GM21447 (cell line): ENCODE data around the gene SEC63.
"Not testable (repeated sequence)": the region's sequence is repeated elsewhere in the genome, so short reads cannot be mapped to it uniquely, and the experiment has no call there.

Experiments
- ATAC-seq: cut with Tn5 transposase; IDR thresholded peaks from one replicate; pipeline ENCODE4 v1.9.1; 2021; ENCODE audit not compliant: unreplicated experiment

The SEC63 gene

DNA sequence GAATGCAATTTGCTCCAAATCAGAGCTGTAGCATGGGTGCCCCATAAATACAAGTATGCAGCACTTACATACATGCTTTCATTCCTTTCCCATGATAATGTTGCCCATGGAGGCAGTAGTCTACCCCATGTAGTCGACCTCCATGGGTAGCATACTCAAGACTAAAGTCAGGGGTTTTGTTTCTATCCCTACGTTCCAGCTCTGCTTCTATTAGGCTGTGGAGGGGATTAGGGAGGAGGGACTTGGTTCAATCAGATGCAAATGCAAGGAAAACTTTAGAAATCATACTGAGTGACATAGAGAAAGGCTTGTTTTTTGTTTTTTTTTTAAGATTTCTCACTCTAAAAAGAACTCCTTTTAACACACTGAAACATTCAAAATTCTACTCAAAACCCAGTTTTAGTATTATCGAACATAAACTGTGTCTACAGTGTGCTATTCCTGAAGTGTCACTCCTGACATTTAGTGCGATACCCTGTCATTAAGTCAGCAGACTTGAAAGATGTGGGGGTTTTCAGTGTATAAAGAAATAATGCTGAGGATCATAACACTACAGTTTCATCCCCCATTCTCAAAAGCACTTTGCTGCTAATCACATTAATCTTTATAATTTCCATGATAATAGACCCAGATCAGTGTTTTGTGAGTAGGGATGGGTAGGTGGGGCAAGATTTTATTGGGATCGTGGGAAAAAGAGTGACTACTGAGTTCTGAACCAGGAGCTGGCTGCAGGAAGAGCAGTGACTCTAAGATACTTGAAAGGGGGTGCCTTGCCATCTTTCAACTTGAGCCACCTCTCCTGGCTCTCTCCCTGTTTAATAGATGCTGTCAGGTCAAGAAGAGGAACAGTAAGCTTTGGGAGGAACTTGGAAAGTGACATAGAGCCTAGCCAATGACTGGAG lies 93.5 kb downstream of the SEC63 start:
- no peak for ATAC-seq

DNA sequence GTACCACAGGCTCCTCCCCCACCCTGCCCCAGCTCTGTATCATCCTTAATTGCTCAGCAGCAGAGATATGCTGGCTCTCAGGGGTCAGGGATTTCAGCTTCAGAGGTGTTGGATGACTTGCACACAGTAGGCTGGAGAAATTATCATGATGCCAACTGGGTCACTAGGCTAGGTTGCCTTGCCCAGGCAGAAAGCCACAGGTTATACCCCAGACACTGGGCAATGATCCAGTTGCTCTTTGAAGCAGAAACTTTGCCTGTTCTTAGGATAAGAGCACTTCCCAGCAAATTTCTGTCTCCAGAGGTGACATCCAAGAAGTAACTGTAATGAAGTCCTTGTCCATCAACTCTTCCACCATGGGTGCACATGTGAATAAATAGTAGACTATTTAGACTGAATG lies 95.6 kb downstream of the SEC63 start:
- no peak for ATAC-seq

- ATAC-seq: not testable (repeated sequence)
These were observed 97.0 kb downstream of the SEC63 start for GRCh38 chr6:107860963-107861362.

- not testable (repeated sequence) for ATAC-seq
These were observed 97.9 kb downstream of the SEC63 start for GRCh38 chr6:107860144-107860543.

DNA sequence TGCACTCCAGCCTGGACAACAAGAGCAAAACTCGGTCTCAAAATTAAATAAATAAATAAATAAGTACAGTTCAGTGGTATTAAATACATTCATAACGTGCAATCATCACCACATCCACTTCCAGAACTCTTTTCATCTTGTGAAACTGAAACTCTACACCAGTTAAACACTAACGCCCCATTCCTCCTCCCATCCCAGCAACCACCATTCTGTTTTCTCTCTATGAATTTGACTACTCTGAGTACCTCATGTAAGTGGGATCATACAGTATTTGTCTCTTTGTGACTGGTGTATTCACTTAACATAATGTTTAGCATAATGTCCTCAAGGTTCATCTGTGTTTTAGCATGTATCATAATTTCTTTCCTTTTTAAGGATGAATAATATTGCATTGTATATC lies 104.8 kb downstream of the SEC63 start:
- no peak for ATAC-seq

DNA sequence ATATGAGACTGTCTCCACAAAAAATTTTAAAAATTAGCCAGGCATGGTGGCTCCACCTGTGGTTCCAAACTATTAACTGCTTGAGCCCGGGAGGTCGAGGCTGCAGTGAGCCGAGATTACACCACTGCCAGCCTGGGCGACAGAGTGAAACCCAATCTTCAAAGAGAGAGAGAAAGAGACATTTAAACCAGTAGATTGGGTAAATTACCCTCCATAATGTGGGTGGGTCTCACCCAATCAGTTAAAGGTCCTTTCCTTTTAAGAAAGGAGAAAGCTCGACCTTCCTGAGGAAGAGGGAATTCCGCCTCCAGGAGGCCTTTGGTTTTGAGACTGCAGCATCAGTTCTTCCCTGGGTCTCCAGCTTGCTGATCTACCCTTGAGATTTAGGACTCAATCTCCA lies 108.7 kb downstream of the SEC63 start:
- no peak for ATAC-seq

DNA sequence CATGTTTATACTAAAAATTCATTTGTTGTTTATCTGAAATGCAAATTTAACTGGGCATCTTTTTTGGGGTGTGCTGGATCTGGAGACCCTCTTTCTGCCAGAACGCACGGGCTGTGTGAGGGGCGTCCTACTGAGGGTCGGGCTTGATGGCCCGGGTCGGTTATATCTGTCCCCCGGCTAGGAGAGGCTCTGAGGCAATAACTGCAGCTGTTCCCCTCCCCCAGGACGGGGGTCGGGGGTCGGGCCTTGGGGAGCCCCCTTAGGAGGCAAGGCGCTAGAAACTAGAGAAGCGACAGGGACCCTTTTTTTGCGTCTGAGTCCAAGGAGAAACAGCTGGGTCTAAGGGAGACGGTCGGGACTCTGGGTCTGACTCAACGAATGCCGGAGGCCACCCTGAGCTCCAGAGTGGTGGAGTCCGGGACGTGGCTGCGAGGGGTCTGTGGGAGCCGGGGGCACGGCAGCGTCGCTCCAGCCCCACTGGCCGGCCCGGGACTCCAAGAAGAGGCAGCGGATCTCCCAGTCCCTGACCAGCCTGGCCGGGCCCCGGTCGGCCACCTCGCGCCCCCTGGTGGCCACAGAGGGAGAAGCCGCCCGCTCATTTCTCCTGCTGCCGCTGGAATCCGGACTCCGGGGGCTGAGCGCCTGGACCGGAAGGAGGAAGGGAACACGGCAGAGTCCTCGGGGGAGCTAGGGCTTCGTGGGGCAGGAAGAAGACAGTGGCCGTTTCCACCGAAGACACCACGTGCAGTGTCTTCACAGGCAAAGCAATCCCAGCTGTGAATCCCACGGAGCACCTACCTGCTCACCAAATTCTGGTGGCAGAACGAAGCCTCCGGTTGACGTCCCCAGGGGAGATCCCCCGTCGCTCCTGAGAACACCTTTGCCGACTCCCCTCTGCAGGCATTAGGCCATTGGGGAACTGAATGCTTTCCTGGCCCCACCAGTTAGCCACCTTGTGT lies 109.9 kb downstream of the SEC63 start:
- ATAC-seq: peak; percentile 60

DNA sequence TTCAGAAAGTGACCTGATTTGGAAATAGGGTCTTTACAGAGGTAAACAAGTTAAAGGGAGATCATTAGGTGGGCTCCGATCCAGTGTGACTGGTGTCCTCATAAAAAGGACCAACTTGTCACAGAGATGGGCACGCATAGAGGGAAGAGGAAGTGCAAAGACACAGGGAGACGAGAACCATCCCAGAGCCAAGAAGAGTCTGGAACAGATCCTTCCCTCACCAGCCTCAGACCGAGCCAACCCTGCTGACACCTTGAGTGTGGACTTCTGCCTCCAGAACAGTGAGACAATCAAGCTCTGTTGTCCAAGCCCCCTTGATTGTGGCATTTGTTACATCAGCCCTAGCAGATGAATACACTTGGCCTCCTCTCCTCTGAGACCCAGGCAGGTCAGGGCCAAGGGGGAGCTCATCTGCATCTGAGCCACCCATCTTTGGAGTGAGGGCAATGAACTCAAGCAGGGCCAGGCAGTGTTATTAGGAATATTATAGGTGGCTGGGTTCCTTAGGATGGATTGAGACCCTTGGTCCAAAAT lies 111.7 kb downstream of the SEC63 start:
- no peak for ATAC-seq

GRCh38 chr6:107845777-107846176 lies 112.2 kb downstream of the SEC63 start:
- ATAC-seq: no peak

- no peak for ATAC-seq
These were observed 114.6 kb downstream of the SEC63 start for GRCh38 chr6:107843400-107843799.

DNA sequence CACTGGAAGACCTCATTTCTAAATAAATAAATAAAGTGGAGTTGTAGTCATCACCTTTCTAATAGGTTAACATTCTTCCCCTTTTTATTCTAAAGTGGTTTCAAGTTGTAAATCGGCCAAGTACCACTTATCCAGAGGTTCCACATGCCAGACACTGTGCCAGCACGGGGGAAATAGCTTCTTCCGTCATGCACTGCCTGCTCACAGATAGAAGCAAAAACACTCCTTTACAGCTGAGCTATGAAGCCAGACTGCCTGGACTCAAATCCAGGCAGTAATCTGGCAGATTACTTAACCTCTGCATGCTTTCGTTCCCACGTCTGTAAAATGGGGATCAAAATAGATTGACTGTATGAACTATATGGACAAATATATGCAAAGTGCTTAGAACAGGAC lies 116.7 kb downstream of the SEC63 start:
- ATAC-seq: no peak

- ATAC-seq: no peak
These were observed 117.3 kb downstream of the SEC63 start for GRCh38 chr6:107840636-107841274.

- ATAC-seq: no peak
These were observed 124.9 kb downstream of the SEC63 start for GRCh38 chr6:107833136-107833535.

DNA sequence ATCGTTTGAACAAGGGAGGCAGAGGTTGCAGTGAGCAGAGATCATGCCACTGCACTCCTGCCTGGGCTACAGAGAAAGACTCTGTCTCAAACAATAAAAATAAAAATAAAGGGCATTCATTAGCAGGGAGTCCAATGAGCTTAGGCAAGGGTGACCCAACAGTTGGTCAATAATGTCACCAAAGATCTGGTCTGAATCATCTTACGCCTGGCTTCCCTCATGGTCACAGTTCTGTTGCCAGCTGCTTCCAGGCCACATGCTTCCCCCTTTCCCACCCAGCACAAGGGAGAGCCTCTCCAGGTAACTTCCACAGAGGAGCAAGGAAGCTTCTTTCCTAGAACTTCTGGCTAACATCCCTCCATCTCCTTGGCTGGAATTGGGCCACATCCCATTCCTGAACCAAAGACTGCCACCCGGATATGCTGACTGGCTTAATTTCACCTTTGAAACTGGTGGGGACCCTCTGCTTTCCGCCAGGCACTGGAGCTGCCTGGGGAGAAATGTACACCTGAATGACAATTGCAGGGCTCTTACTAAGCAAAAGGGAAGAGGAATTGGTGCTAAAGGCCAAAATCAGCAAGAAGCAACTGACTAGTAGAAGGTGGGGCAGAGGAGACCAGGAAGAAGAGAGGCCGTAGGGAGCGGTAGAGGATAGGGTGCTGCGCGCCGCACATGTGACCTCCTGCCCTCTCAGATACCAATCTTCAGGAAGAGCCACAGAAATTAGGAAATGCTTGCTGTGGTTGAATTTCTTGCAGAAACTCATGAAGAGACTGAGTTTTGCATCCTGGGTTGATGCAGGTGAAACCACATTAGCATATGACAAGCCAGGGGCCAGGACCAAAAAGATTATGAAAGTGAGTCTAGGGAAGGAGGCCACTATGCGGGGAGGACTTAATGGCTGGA lies 125.6 kb downstream of the SEC63 start:
- no peak for ATAC-seq

- no peak for ATAC-seq
These were observed 127.9 kb downstream of the SEC63 start for GRCh38 chr6:107830060-107830459.

GRCh38 chr6:107827541-107827940 lies 130.5 kb downstream of the SEC63 start:
- ATAC-seq: no peak

GRCh38 chr6:107823047-107823557 lies 134.9 kb downstream of the SEC63 start:
- no peak for ATAC-seq

- peak; percentile 52 for ATAC-seq
These were observed 135.6 kb downstream of the SEC63 start for GRCh38 chr6:107822176-107823046.

DNA sequence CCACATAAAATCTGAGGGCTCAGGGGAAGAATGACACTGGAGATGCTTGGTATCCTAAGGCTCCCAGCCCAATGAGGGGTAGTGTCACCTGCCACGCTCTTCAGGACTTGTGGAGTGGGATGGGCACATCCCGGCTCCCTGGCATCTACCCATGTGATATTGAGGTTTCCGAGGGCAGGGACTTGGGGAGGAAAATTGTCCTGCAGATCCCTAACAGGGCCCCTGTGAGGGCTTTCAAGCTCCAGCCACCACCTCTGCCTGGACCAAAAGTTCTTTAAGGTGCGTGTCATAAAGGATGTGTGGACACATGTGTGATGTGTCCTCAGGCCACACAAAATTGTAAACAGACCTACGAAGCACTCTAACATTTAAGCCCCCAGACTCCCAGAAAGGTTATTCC lies 136.4 kb downstream of the SEC63 start:
- ATAC-seq: no peak
